Right renal pelvis (tissue), 4 donors: ENCODE results near the gene GNRHR. TPM values are rescaled to one million over a fixed set of nuclear protein-coding genes. Genes with fewer than 3 reads are reported as not detected.

Experiments
- DNase-seq, 4 donors: peaks; one replicate each; pipeline ENCODE4 v3.0.0-alpha.2; 2013; ENCODE audit warnings: low read depth in 4 of 4, low spot score in 3 of 4, missing footprints in 1 of 4
- polyA plus RNA-seq, 4 donors: library from polyadenylated mRNA; unstranded; fragments of 120-200 nt; gene quantifications; one replicate each; pipeline ENCODE4 v1.2.1, GENCODE V29; 2013; ENCODE audit not compliant: insufficient read length in 4 of 4

GNRHR gene
- polyA plus RNA-seq, 4 donors, result 0.28 to 0.60 (median 0.40) TPM

- DNase-seq, result peak in 1 of 4 donors; percentile 4
Measured at GRCh38 chr4:67701517-67701850, 52.7 kb downstream of the GNRHR start.

GRCh38 chr4:67700738-67701516 is 53.3 kb downstream of the GNRHR start, which contains the start of gene UBA6:
Gene UBA6 (minus strand): TSS chr4:67701155. CDS start chr4:67701119, 36 bp downstream.
- peak; percentile 85 to 93 (median 89) for DNase-seq

- no peak for DNase-seq
Measured at GRCh38 chr4:67700116-67700737, 54.0 kb downstream of the GNRHR start.

- DNase-seq, result no peak
Measured at GRCh38 chr4:67699603-67700002, 54.6 kb downstream of the GNRHR start.

- DNase-seq, result no peak
Measured at GRCh38 chr4:67697860-67698687, 56.1 kb downstream of the GNRHR start.

- no peak for DNase-seq
Measured at GRCh38 chr4:67696061-67696460, 58.1 kb downstream of the GNRHR start.

GRCh38 chr4:67694662-67695061 is 59.5 kb downstream of the GNRHR start:
- no peak for DNase-seq

- no peak for DNase-seq
Measured at GRCh38 chr4:67691328-67691727, 62.9 kb downstream of the GNRHR start.

Other genes with a start within 250 kb of the GNRHR start
- 10 to 100 TPM; 22.5 to 30.3 (median 28.5) TPM for gene CENPC, start 208.9 kb downstream of the GNRHR start, polyA plus RNA-seq
- gene STAP1, start 195.7 kb downstream of the GNRHR start, polyA plus RNA-seq, result under 1 TPM; 0.13 to 0.49 (median 0.27) TPM
- 10 to 100 TPM; 44.8 to 64.3 (median 56.0) TPM for gene UBA6, start 53.2 kb downstream of the GNRHR start, polyA plus RNA-seq
- gene TMPRSS11D, start 129.6 kb upstream of the GNRHR start, polyA plus RNA-seq, result under 1 TPM in 1 of 4 donors, not detected in 3; 0.04 TPM
- under 1 TPM in 1 of 4 donors, not detected in 3; 0.03 TPM for gene TMPRSS11A, start 209.1 kb upstream of the GNRHR start, polyA plus RNA-seq